ENCODE measurements around the gene CNTNAP2.

The CNTNAP2 gene

GRCh38 chr7:146455091-146455655 is 338.6 kb downstream of the CNTNAP2 start:
- no peak for DNase-seq

GRCh38 chr7:146479040-146479439 is 362.4 kb downstream of the CNTNAP2 start:
- DNase-seq, result no peak

GRCh38 chr7:146486519-146486918 is 369.9 kb downstream of the CNTNAP2 start:
- DNase-seq, result no peak

- no peak for DNase-seq
These were observed 375.4 kb downstream of the CNTNAP2 start for GRCh38 chr7:146492017-146492416.

GRCh38 chr7:146494952-146495596 is 378.5 kb downstream of the CNTNAP2 start:
- DNase-seq, result no peak

- DNase-seq, result no peak
These were observed 380.1 kb downstream of the CNTNAP2 start for GRCh38 chr7:146496657-146497056.

- no peak for DNase-seq
These were observed 383.4 kb downstream of the CNTNAP2 start for GRCh38 chr7:146499970-146500369.

- DNase-seq, result no peak
These were observed 387.2 kb downstream of the CNTNAP2 start for GRCh38 chr7:146503844-146504243.

GRCh38 chr7:146510088-146510680 is 393.6 kb downstream of the CNTNAP2 start:
- DNase-seq, result no peak

- no peak for DNase-seq
These were observed 397.7 kb downstream of the CNTNAP2 start for GRCh38 chr7:146514304-146514703.

- no peak for DNase-seq
These were observed 412.0 kb downstream of the CNTNAP2 start for GRCh38 chr7:146528581-146528980.

GRCh38 chr7:146539836-146540235 is 423.2 kb downstream of the CNTNAP2 start:
- DNase-seq, result no peak

- DNase-seq, result no peak
These were observed 425.5 kb downstream of the CNTNAP2 start for GRCh38 chr7:146542101-146542500.

- no peak for DNase-seq
These were observed 428.1 kb downstream of the CNTNAP2 start for GRCh38 chr7:146544748-146545147.

GRCh38 chr7:146548816-146549215 is 432.2 kb downstream of the CNTNAP2 start:
- no peak for DNase-seq

- no peak for DNase-seq
These were observed 438.0 kb downstream of the CNTNAP2 start for GRCh38 chr7:146554556-146554955.

GRCh38 chr7:146557971-146558469 is 441.4 kb downstream of the CNTNAP2 start:
- DNase-seq, result no peak

- no peak for DNase-seq
These were observed 449.3 kb downstream of the CNTNAP2 start for GRCh38 chr7:146565872-146566271.

- no peak for DNase-seq
These were observed 459.3 kb downstream of the CNTNAP2 start for GRCh38 chr7:146575903-146576302.

GRCh38 chr7:146591976-146592375 is 475.4 kb downstream of the CNTNAP2 start:
- DNase-seq, result no peak

- DNase-seq, result no peak
These were observed 490.0 kb downstream of the CNTNAP2 start for GRCh38 chr7:146606628-146607027.

GRCh38 chr7:146619641-146620040 is 503.0 kb downstream of the CNTNAP2 start:
- DNase-seq, result no peak

- no peak for DNase-seq
These were observed 510.3 kb downstream of the CNTNAP2 start for GRCh38 chr7:146626912-146627311.
